Caco-2 (cell line): Measurements from ENCODE around the gene CNIH4. TPM values are rescaled to one million over a fixed set of nuclear protein-coding genes. Genes with fewer than 3 reads are reported as not detected.
A peak's percentile ranks its signal among the peaks of the same experiment; 100 is the strongest.

Experiments used
- BruUV-seq: library from RNA; stranded (reverse); fragments of 400-500 nt; replicated peaks from 2 replicates; lab custom pipeline; 2021; lab: Mats Ljungman, UMichigan
- CTCF ChIA-PET: fragments of 300-600 bp; sonication (Branson Sonifier 250); formaldehyde crosslinking; loops from one replicate; lab custom pipeline; 2022; ENCODE audit warnings: antibody characterized with exemption; lab: Charles Lee
- POLR2A ChIA-PET: fragments of 300-600 bp; sonication (Branson Sonifier 250); formaldehyde crosslinking; loops from one replicate; lab custom pipeline; 2022; ENCODE audit warnings: antibody characterized with exemption; lab: Charles Lee
- DNase-seq, 2 experiments: peaks; one replicate each; pipeline versions ENCODE4 v3.0.0 to v3.0.0-alpha.2; 2020 to 2022
- H3K27me3 ChIP-seq: replicated peaks from 2 replicates; pipeline ENCODE4 v1.6.0; 2011; ENCODE audit warnings: low read length; ENCODE audit not compliant: control insufficient read depth, insufficient read depth
- H3K36me3 ChIP-seq: 2 replicates; pipeline ENCODE4 v1.5.1; 2011; ENCODE audit warnings: low read length; ENCODE audit not compliant: control insufficient read depth, insufficient read depth
- H3K4me1 ChIP-seq: fragments of 250-450 bp; sonication (Bioruptor Pico); 2 replicates; pipeline ENCODE4 v1.5.1; 2020; ENCODE audit warnings: mild to moderate bottlenecking
- H3K4me3 ChIP-seq: 2 replicates; pipeline ENCODE4 v1.5.1; 2011; ENCODE audit warnings: low read depth, mild to moderate bottlenecking, control low read depth, low read length
- H3K9me3 ChIP-seq: fragments of 250-450 bp; sonication (Bioruptor Pico); 2 replicates; pipeline ENCODE4 v1.5.1; 2020; ENCODE audit warnings: mild to moderate bottlenecking, moderate library complexity
- H3K27ac Mint-ChIP-seq: one replicate; pipeline ENCODE4 v1.8.0; 2022; ENCODE audit warnings: mixed read lengths; ENCODE audit not compliant: unreplicated experiment
- H3K27me3 Mint-ChIP-seq: one replicate; pipeline ENCODE4 v1.8.0; 2022; ENCODE audit warnings: mixed read lengths; ENCODE audit not compliant: insufficient read depth, unreplicated experiment
- H3K36me3 Mint-ChIP-seq: one replicate; pipeline ENCODE4 v1.8.0; 2022; ENCODE audit warnings: mild to moderate bottlenecking, mixed read lengths; ENCODE audit not compliant: insufficient read depth, unreplicated experiment
- H3K4me1 Mint-ChIP-seq: one replicate; pipeline ENCODE4 v1.8.0; 2022; ENCODE audit warnings: low read depth, mixed read lengths; ENCODE audit not compliant: unreplicated experiment
- H3K4me3 Mint-ChIP-seq: one replicate; pipeline ENCODE4 v1.8.0; 2022; ENCODE audit warnings: mild to moderate bottlenecking, moderate library complexity, mixed read lengths; ENCODE audit not compliant: unreplicated experiment
- H3K9me3 Mint-ChIP-seq: one replicate; pipeline ENCODE4 v1.8.0; 2022; ENCODE audit warnings: mixed read lengths; ENCODE audit not compliant: unreplicated experiment
- CTCF ChIP-seq, 2 experiments: fragments of 200-600 bp in 1 of 2; IDR thresholded peaks; 1 replicate in 1 of 2; 2 replicates in 1 of 2; pipeline versions ENCODE4 v1.5.1 to v1.8.0; 2011 to 2022; ENCODE audit warnings: antibody characterized with exemption in 1 of 2, control low read depth in 1 of 2, inconsistent platforms in 1 of 2, low read depth in 1 of 2, low read length in 1 of 2, mild to moderate bottlenecking in 1 of 2, moderate library complexity in 1 of 2; ENCODE audit not compliant: insufficient read depth in 1 of 2, severe bottlenecking in 1 of 2, unreplicated experiment in 1 of 2
- intact Hi-C: fragments of 100-400 bp; cut with micrococcal nuclease; formaldehyde crosslinking; loops from one replicate; pipeline ENCODE4 v1.10.0; 2022; ENCODE audit not compliant: unreplicated experiment
- total RNA-seq: library from RNA; stranded (reverse); gene quantifications from 2 replicates; pipeline ENCODE4 v1.2.3, GENCODE V29; 2022

Gene CNIH4
- total RNA-seq, 1 experiment from 2014 or later = 85.6 TPM

DNA sequence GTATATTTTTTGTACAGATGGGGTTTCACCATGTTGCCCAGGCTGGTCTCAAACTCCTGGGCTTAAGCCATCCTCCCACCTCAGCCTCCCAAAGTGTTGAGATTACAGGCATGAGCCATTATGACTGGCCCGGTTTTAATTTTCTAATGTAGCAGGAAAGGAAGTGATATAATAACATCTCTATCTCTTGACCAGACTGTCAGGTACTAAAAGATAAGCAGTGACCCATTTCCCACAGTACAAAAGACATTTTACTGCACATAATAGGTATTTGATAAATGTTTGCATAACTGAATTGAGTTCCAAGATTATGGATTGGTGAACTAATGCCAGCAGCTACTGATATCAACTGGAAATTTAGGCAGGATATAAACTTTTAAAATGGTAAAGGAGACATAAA is 30.7 kb upstream of the CNIH4 start:
- TF ChIP-seq CTCF (IDR thresholded peaks at IDR 0.05; ENCODE audit: insufficient read depth in 1 of 2, low read depth in 1 of 2, low read length in 1 of 2, severe bottlenecking in 1 of 2, unreplicated experiment in 1 of 2) = no peak
- Mint-ChIP-seq H3K4me3 (no peak overlapping the region), H3K36me3 (peaks cover 1% of the 10 kb centered on the region), H3K4me1 (peaks cover 19% of the 10 kb centered on the region), H3K27ac (no peak overlapping the region), H3K27me3 (no peaks in the 10 kb centered on the region), H3K9me3 (no peaks in the 10 kb centered on the region)
- H3K36me3 ChIP-seq = no peaks in the 10 kb centered on the region
- no peaks in the 10 kb centered on the region; the same call in 1 of the 2 replicates for H3K4me1 ChIP-seq
- no peaks in the 10 kb centered on the region for H3K27me3 ChIP-seq
- CTCF ChIA-PET = no interaction called here
- POLR2A ChIA-PET = no interaction called here
- DNase-seq = no peak
- intact Hi-C loops = no loop called here
- H3K9me3 ChIP-seq = no peaks in the 10 kb centered on the region
- H3K4me3 ChIP-seq = no peak overlapping the region
- BruUV-seq = no TSS peak

- no peaks in the 10 kb centered on the region; the same call in 1 of the 2 replicates for H3K4me1 ChIP-seq
- intact Hi-C loops = no loop called here
- ChIA-PET POLR2A (no interaction called here), CTCF (no interaction called here)
- no TSS peak for BruUV-seq
- H3K4me3 ChIP-seq = peak overlapping the region; percentile 76
- H3K4me3 Mint-ChIP-seq = peak overlapping the region; percentile 92
- TF ChIP-seq CTCF (IDR thresholded peaks at IDR 0.05; ENCODE audit: insufficient read depth in 1 of 2, low read depth in 1 of 2, low read length in 1 of 2, severe bottlenecking in 1 of 2, unreplicated experiment in 1 of 2) = no peak
- no peaks in the 10 kb centered on the region for H3K9me3 ChIP-seq
- H3K36me3 Mint-ChIP-seq = no peaks in the 10 kb centered on the region
- no peaks in the 10 kb centered on the region for H3K27me3 ChIP-seq
- peaks cover 20% of the 10 kb centered on the region for H3K4me1 Mint-ChIP-seq
- H3K9me3 Mint-ChIP-seq = no peaks in the 10 kb centered on the region
- no peak for DNase-seq
- H3K27ac Mint-ChIP-seq = peak overlapping the region; percentile 27
- H3K36me3 ChIP-seq = no peaks in the 10 kb centered on the region
- H3K27me3 Mint-ChIP-seq = no peaks in the 10 kb centered on the region
Measured at GRCh38 chr1:224328644-224329043, 28.0 kb upstream of the CNIH4 start.

GRCh38 chr1:224329484-224329841 is 27.2 kb upstream of the CNIH4 start:
- no peaks in the 10 kb centered on the region for H3K27me3 ChIP-seq
- Mint-ChIP-seq H3K4me3 (peak overlapping the region; percentile 92), H3K27me3 (no peaks in the 10 kb centered on the region), H3K4me1 (peaks cover 20% of the 10 kb centered on the region), H3K36me3 (no peaks in the 10 kb centered on the region), H3K9me3 (no peaks in the 10 kb centered on the region), H3K27ac (peak overlapping the region; percentile 99)
- POLR2A ChIA-PET = interaction anchor here (1.0 to 1.4 kb wide), 2 partner anchors 14 to 15 kb away, joined by 3 to 6 read pairs; no protein-coding TSS in a partner anchor
- BruUV-seq = TSS peak; percentile 64
- H3K4me3 ChIP-seq = peak overlapping the region; percentile 76
- intact Hi-C loops = no loop called here
- no peak for TF ChIP-seq CTCF (IDR thresholded peaks at IDR 0.05; ENCODE audit: insufficient read depth in 1 of 2, low read depth in 1 of 2, low read length in 1 of 2, severe bottlenecking in 1 of 2, unreplicated experiment in 1 of 2)
- no peak for DNase-seq
- no peaks in the 10 kb centered on the region for H3K36me3 ChIP-seq
- H3K9me3 ChIP-seq = no peaks in the 10 kb centered on the region
- H3K4me1 ChIP-seq = no peaks in the 10 kb centered on the region; the same call in 1 of the 2 replicates
- CTCF ChIA-PET = interaction anchor here (0.5 to 1.4 kb wide), 3 partner anchors 20 to 593 kb away, joined by 3 read pairs; no protein-coding TSS in a partner anchor
